GM18907 (cell line): ENCODE measurements around the gene OSBPL6.

Experiments used
- ATAC-seq: cut with Tn5 transposase; IDR thresholded peaks from one replicate; pipeline ENCODE4 v1.9.1; 2021; ENCODE audit warnings: mild to moderate bottlenecking, moderate library complexity; ENCODE audit not compliant: unreplicated experiment

The OSBPL6 gene

DNA sequence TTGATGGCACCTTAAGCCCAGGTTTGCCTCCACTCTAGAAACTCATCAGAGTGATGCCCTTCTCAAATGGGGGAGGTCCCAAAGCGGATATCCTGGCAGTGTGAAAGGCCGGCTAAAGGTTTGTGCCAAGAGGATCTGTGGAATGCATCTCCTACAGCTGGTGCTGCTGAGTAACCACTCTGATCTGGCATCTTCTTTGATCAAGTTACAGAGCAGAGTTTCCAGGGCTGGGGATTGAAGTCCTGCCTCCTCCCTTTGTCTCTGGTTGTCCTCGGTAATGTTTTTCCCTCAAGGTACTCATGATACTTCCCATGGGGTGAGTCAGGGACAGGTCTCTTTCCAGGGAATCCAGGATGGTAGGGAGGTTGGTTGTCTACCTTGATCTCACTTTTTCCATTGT lies 232.1 kb downstream of the OSBPL6 start:
- no peak for ATAC-seq

DNA sequence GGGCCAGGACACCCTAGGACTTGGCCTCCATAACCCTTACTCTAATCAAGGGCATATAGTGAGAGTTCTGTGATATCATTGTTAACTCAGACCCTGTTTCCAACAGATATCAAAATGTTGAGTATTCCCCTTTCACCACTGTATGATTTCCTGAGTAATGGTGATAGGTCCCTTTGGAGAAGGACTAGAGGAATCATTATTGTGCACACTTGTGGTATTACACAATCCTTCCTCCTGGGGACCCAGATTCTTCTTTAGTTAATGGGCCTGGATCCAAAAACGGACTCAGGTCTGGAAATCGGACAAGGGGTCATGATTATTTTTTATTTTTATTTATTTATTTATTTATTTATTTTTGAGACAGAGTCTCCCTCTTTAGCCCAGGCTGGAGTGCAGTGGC lies 233.1 kb downstream of the OSBPL6 start:
- ATAC-seq: no peak

DNA sequence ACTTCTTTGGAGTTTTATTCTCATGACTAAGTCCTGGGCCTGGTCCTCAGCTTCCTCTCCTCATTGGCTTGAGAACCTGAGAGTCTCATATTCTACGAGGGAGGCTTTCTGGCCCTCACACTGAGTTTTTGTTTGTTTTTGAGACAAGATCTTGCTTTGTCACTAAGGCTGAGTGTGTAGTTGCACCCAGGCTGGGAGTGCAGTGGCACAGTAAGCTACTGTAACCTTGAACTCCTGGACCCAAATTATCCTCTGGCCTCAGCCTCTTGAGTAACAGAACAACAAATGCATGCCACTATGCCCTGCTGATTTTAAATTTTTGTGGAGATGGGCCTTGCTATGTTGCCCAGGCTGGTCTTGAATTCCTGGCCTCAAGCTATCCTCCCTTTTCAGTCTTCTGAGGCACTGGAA lies 234.1 kb downstream of the OSBPL6 start:
- ATAC-seq: no peak

DNA sequence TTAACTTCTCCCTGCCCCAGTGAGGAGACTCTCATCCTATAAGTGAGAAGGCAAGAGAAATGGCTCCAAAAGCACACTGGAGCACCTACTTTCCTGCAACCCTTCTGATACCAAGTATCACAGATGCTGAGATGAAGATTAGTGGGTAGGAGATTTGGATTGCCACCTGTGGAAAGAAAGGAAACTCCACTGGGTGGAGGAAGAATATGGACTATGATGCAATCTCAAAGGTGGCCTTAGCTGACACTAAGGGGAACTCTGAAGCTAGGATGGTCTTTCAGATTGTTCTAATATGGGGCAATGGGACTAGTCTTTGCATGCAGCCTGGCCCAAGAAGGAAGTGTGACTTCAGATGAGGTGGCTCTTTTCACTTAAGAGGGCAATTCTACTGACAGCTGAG lies 235.0 kb downstream of the OSBPL6 start:
- ATAC-seq: no peak

GRCh38 chr2:178436662-178437061 lies 242.3 kb downstream of the OSBPL6 start:
- ATAC-seq: no peak

DNA sequence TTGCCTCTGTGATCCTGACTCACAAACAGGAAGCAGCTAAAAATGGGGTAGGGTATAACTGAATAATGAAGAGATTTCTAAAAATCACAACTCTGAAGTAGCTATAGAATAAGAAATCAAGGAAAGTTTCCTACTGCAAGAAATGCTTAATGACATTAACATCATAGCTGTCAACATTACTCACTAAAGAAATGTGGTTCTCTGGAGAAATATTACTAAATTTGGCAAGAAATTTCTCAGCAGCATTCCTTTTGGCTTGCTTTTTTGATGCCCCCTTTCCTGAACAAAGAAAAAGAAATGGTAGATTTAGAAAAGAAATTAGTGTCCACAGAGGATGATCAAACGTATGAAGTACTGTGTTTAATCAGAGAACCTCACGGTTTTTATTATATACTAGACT lies 247.1 kb downstream of the OSBPL6 start:
- ATAC-seq: no peak

DNA sequence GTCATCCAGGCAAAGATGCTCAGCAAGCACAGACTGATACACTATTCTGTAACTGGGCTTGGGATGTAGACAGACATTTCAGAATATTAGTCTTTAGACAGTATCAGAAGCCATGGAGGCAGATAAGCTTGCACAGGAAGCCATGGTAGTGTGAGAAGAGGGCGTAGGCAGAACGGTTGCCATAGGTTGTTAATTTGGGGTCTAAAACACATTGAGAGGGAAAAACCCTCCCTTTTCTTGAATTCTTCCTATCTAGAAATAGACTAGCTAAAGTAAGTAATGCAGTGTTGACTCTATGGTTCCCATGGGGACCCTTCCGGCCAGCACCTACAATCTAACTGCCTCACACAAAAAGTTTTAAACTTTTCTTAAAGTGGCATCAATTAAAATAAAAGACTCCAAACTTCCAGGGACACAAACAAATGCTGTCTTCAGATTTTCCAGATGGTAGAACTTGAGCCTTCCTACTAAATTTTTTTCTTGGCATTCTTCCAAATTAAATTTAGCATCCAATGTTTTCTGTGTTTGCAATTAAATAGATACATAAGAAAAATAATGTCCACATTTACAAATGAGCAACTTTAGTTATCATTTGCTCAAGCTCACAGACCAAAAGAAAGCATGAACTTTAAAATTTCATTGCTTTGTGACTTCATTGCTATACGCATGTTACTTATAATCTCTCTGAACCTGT lies 254.8 kb downstream of the OSBPL6 start:
- no peak for ATAC-seq

GRCh38 chr2:178449700-178450523 lies 255.6 kb downstream of the OSBPL6 start:
- peak; percentile 12 for ATAC-seq

- ATAC-seq: peak; percentile 62
These were observed 256.1 kb downstream of the OSBPL6 start for GRCh38 chr2:178450524-178450773.

DNA sequence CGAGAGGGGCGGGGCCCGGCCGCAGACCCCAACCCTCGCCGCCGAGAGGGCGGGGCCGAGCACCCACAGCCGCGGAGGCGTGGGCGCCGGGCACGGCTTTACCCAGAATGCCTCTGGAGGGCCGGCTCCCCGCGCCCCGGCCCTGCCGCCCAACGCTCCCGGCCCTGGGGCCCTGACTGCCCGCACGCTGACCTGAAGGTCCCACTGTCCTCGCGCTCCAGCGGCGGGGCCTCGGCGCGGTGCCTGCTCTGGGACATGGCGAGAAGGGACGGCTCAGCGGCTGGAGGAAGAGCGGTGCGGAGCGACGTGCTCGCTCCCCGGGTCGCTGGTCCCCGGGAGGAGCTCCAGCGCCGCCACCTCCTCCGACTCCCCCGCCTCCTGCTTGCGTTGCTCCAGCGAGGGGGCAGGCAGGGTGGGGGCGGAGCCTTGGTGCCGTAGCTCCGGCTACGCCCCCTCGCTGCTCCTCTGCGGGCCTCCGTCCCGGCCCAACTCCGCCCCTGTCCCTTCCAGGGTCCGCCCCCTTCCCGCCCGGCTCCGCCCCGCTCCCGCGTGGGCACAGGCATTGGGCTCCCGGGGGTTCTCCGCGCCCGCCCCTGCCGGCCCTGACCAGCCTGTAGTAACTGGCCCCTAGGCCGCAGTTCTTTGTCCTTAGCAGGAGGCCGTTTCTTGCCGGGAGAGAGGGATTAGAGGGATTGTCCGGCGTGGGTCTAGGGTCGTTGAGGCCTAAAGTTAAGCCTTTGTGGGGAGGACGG lies 256.6 kb downstream of the OSBPL6 start, which contains the start of the genes PJVK and PRKRA:
Gene PJVK, plus strand, starts transcription at position 605 of the 752 bp plus-strand sequence. CDS start 2,032 bp downstream, outside the sequence.
Gene PRKRA, minus strand, starts transcription at position 402 of the 752 bp plus-strand sequence. Its CDS starts 145 bp downstream, at position 257.
- peak; percentile 90 for ATAC-seq

DNA sequence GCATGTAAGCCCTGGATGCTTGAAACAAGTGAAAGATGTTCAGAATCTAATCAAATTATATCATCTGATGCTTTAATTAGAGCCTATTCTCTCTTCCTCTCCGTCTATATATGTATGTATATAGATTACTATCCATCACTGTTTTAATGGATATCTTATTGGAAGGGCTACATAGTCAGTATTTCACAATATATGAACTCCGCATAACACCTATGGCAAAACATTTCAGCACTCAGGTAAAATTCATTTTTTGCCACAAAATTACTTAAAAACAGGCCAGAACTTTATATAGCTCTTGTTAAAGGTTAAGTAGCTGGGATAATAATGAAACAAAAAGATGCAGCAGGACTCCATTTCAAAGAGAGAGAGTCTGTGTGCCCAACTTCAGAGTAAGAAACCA lies 258.0 kb downstream of the OSBPL6 start:
- no peak for ATAC-seq
